Right ventricle myocardium inferior (tissue), 1 donor: Measurements from ENCODE around the gene SYCE3. TPM values are rescaled to one million over a fixed set of nuclear protein-coding genes. Genes with fewer than 3 reads are reported as not detected.

Experiments
- ATAC-seq: fragments of 200-7000 bp; cut with Tn5 transposase; one replicate; pipeline ENCODE4 v1.9.1; 2020; ENCODE audit warnings: mild to moderate bottlenecking, moderate library complexity
- DNase-seq: peaks from one replicate; pipeline ENCODE4 v3.0.0; 2021; ENCODE audit errors: missing footprints
- intact Hi-C: fragments of 100-400 bp; cut with DNase I; formaldehyde crosslinking; loops from one replicate; pipeline ENCODE4 v1.11.0; 2022
- total RNA-seq: library from RNA; stranded (reverse); fragmentation: NEBNext Ultra II Directional; extraction: Animal tissue kit (Norgen Biotek cat#: 25700); gene quantifications from one replicate; pipeline ENCODE4 v1.2.1, GENCODE V29; 2021
- donor health status: DM: no; HTN: yes; CAD: no; lungs with severe emphysema.

Gene SYCE3
- total RNA-seq, 1 donor from 2014 or later = not detected

- ATAC-seq (no peak), DNase-seq (no peak)
- intact Hi-C loops = no loop called here
Observed at GRCh38 chr22:50601669-50602337, 39.1 kb upstream of the SYCE3 start.

DNA sequence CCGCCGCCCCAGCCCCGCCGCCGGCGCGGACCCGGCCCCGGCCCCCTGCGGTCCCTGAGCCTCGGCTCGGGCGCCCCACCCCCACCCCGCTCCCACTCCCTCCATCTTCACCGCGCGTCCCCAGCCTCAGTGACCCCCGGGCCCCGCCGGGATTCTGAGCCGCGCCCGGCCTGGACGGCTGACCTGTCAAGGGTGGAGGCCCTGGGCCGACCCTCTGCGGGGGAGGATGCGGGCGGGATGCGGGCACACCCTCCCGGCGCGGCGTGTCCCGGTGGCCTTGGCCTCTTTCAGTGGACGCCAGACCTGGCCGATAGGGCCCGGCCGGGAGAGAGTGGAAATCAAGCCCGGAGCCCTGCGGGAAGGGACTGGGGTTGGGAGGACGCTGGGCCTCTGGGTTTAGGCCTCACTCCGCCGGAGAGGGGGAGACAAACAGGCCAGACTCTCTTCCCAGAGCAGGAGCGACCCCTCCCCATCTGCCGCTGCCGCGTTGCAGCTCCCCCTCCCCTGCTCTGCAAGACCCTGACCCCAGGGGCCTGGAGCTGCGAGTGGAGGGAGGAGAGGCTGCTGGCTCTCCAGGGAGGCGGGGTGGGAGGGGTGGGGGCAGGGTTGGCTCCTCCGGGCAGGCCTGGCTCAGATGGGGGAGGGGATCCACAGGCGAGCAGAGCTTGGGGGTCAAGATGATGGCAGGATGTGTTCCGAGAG lies 38.4 kb upstream of the SYCE3 start:
- intact Hi-C loops = no loop called here
- no peak for ATAC-seq
- DNase-seq = no peak

DNA sequence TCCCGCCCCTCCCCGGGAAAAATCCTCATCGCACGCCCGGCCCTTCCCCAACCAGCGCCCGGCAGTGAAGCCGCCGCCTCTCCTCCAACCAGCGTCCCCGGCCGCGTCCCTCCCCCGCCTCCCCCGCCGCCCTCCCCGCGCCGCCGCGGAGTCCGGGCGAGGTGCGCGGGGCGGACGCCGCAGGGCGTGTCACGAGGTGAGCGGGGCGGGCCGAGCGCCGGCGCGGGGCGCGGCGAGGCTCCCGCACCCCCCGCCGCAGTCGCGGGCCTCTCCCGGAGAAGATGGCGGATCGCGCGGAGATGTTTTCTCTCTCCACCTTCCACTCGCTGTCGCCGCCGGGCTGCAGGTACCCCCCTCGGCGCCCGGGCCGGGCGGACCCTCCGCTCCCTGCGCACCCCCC lies 37.8 kb upstream of the SYCE3 start, which contains the start of gene MAPK8IP2:
TSS of gene MAPK8IP2 (plus strand) at position 256 of the 400 bp plus-strand sequence. CDS start at position 282, 26 bp downstream.
- intact Hi-C loops = no loop called here
- DNase-seq (no peak), ATAC-seq (no peak)

GRCh38 chr22:50599816-50600455 lies 37.2 kb upstream of the SYCE3 start:
- peak; percentile 71 for ATAC-seq
- intact Hi-C loops = no loop called here
- no peak for DNase-seq

DNA sequence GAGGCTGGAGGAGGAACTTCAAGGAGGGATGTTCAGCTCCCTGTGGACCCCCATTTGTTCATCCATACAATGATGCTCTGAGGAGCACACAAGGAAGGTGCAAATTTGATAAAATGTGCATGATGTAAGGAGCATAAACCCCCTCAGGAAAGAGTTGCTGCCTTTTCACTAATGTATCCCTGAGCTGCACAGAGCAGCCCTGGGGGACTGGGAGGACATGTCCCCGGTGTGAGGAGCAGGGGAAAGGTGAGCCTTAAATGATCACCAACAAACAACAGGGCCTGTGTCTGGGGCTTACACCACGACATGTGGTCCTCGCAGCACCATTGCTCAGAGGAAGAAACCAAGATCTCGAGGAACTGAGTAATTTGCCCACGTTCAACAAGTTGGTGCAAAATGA lies 34.4 kb upstream of the SYCE3 start:
- intact Hi-C loops = no loop called here
- DNase-seq (no peak), ATAC-seq (no peak)

DNA sequence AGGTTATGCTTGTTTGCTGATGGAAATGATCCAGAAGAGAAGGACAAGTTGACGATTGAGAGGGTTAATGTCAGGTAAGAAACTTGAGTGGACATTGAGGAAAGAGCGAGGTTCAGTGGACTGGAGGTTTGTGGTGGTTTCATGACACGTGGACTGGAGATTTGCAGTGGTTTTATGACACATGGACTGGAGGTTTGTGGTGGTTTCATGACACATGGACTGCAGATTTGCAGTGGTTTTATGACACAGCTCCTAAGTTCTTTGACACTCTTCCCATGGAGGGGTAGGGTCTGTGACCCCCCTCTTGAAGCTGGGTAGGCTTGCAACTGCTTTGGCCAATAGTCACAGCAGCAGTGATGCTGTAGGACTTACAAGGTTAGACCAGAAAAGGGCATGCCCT lies 32.5 kb upstream of the SYCE3 start:
- no peak for DNase-seq
- intact Hi-C loops = no loop called here

DNA sequence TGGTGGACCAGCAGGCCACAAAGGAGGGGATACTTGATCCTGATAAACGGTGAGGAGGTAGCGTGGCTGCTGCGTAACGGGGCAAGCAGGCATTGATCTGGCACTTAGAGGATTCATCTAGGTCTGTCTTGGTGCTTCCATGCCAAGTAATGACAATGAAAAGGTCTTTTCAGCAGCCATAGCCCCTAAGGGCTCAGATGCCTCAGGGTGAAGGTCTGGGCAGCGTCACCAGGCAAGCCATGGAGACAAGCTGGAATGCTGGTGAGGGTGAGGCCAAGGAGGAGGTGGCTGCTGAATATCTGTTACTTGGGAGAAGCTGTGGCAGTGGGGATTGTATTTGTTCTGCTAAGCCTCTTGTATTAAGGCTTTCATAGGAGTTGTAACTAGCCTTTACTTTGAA lies 24.7 kb upstream of the SYCE3 start:
- no peak for DNase-seq
- no peak for ATAC-seq
- intact Hi-C loops = no loop called here

More for the DNA sequence above, 32.5 kb upstream of the SYCE3 start:
- no peak for ATAC-seq

GRCh38 chr22:50586416-50586815 lies 23.7 kb upstream of the SYCE3 start:
- ATAC-seq = no peak
- intact Hi-C loops = no loop called here
- DNase-seq = no peak

DNA sequence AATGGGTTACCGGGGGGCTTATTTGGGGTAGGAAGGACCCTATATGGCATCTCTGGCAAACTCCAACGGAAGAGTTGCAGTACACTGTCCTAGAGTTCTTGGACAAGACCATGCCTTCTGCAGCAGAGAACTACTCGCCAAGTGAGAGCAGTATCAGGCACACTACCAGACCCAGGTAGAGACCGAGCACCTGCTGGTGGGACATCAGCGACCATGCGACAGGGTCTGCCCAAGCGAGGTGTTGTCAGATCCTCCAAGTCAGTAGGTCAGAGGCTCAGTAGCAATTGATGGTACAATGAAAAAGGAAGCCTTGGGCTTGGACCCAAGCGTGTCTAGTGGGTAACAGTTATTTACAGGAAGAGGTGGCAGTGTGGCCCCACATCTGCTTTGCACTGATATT lies 23.1 kb upstream of the SYCE3 start:
- DNase-seq (no peak), ATAC-seq (no peak)
- intact Hi-C loops = no loop called here

- ATAC-seq (no peak), DNase-seq (no peak)
- intact Hi-C loops = no loop called here
Observed at GRCh38 chr22:50585238-50585637, 22.5 kb upstream of the SYCE3 start.

GRCh38 chr22:50584106-50585096 lies 21.7 kb upstream of the SYCE3 start:
- intact Hi-C loops = loop anchor here (5.0 kb wide), 1 partner anchor 77 kb away; the partner anchor contains the start of genes LMF2 and NCAPH2
- no peak for ATAC-seq
- DNase-seq = no peak

DNA sequence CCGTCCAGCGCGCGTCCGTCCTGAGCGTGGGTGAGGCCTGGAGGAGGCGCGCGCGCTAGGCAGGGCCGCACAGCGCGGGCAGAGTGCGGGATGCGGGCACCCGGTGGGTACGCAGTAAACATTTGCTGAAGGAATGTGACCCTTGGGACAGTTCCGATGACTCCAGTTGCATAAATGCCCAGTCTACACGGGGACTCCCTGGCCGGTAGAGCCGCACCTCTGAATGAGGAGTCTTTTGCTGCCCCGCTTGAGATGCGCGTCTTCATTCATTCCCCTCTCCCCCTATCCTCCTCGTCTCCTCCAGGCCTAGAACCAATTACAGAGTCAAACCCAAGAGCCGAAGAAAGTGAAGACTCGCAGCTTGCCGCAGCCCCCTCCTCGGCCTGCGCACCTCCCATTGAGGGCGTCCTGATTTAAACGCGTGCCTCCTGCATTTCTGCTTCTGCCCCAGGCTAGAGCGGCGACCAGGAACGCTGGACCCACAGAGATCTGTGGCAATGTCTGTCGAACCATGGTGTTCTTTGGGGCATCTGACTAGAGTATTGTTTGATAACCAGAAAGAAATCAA lies 20.7 kb upstream of the SYCE3 start:
- ATAC-seq = peak; percentile 16
- intact Hi-C loops = loop anchor here (5.0 kb wide), 1 partner anchor 76 kb away; the partner anchor contains the start of genes LMF2 and NCAPH2
- no peak for DNase-seq

- ATAC-seq (peak; percentile 96), DNase-seq (peak; percentile 99)
- intact Hi-C loops = loop anchor here (5.0 kb wide), 1 partner anchor 75 kb away; the partner anchor contains the start of genes LMF2 and NCAPH2
Observed at GRCh38 chr22:50582493-50583293, 20.0 kb upstream of the SYCE3 start, which contains the start of gene CHKB. Gene CHKB (minus strand): TSS chr22:50582849. CDS start chr22:50582781, 68 bp downstream.

DNA sequence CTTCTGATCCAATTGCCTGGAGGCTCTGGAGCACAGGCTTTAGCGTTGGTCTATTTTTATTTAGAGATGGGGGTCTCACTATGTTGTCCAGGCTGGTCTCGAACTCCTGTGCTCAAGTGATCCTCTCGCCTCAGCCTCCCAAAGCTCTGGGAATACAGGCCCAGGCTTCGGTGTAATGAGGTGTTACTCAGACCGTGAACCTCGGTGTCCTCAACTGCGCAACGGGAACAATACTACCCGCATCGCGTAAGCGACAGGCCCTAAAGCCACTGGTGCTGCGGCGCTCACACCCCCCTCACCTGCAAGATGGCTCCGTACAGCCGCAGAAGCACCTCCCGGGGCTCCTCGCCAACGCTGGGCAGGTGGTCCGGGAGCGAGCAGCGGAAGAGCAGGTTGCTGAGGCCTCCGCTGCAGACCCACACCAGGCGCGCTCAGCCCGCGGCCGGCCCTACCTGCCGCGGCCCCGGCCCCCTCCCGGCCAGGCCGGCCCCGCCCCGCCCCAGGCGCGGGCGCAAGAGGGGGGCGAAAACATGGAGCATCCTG lies 19.3 kb upstream of the SYCE3 start:
- peak; percentile 78 for DNase-seq
- intact Hi-C loops = loop anchor here (5.0 kb wide), 1 partner anchor 75 kb away; the partner anchor contains the start of genes LMF2 and NCAPH2
- no peak for ATAC-seq

- ATAC-seq = no peak
- intact Hi-C loops = loop anchor here (5.0 kb wide), 1 partner anchor 74 kb away; the partner anchor contains the start of genes LMF2 and NCAPH2
- no peak for DNase-seq
Observed at GRCh38 chr22:50581031-50581949, 18.6 kb upstream of the SYCE3 start.

- DNase-seq = no peak
- ATAC-seq = no peak
- intact Hi-C loops = loop anchor here (5.0 kb wide), 1 partner anchor 72 kb away; the partner anchor contains the start of genes LMF2 and NCAPH2
Observed at GRCh38 chr22:50579752-50580151, 17.0 kb upstream of the SYCE3 start.
